Measurements from ENCODE around the gene HSPD1. TPM values are rescaled to one million over a fixed set of nuclear protein-coding genes. Genes with fewer than 3 reads are reported as not detected.

HSPD1 gene
- total RNA-seq, 1 donor from 2014 or later = 136 TPM

- H3K27me3 ChIP-seq = no peaks in the 10 kb centered on the region
- DNase-seq = no peak
- H3K4me1 ChIP-seq = peaks cover 31% of the 10 kb centered on the region
- ATAC-seq = no peak
- H3K36me3 ChIP-seq = peaks cover 34% of the 10 kb centered on the region
- no peak overlapping the region for H3K27ac ChIP-seq
- H3K4me3 ChIP-seq = no peak overlapping the region
- H3K9me3 ChIP-seq = no peaks in the 10 kb centered on the region
- no peak for TF ChIP-seq CTCF (IDR thresholded peaks at IDR 0.05)
- intact Hi-C loops (cut with DNase I) = no loop called here
These were observed 2.6 kb upstream of the HSPD1 start for GRCh38 chr2:197502201-197502600.

- H3K27ac ChIP-seq = peak overlapping the region; percentile 85
- H3K4me3 ChIP-seq = peak overlapping the region; percentile 93
- ATAC-seq (peak; percentile 3), DNase-seq (no peak)
- H3K27me3 ChIP-seq = no peaks in the 10 kb centered on the region
- no peak for TF ChIP-seq CTCF (IDR thresholded peaks at IDR 0.05)
- no peaks in the 10 kb centered on the region for H3K9me3 ChIP-seq
- H3K36me3 ChIP-seq = peaks cover 50% of the 10 kb centered on the region
- intact Hi-C loops (cut with DNase I) = no loop called here
- peaks cover 32% of the 10 kb centered on the region for H3K4me1 ChIP-seq
These were observed 977 bp upstream of the HSPD1 start for GRCh38 chr2:197500503-197501131.

GRCh38 chr2:197498937-197499593, 575 bp downstream of the HSPD1 start:
- H3K27me3 ChIP-seq = no peaks in the 10 kb centered on the region
- peak overlapping the region; percentile 85 for H3K27ac ChIP-seq
- ATAC-seq = peak; percentile 23
- no peaks in the 10 kb centered on the region for H3K9me3 ChIP-seq
- peak; percentile 85 for DNase-seq
- H3K4me3 ChIP-seq = peak overlapping the region; percentile 93
- intact Hi-C loops (cut with DNase I) = no loop called here
- TF ChIP-seq CTCF (IDR thresholded peaks at IDR 0.05) = no peak
- H3K4me1 ChIP-seq = peaks cover 32% of the 10 kb centered on the region
- H3K36me3 ChIP-seq = peaks cover 53% of the 10 kb centered on the region

- intact Hi-C loops (cut with DNase I) = no loop called here
These were observed 1.3 kb downstream of the HSPD1 start for GRCh38 chr2:197498235-197498936.

GRCh38 chr2:197497326-197497725, 2.3 kb downstream of the HSPD1 start:
- Histone ChIP-seq H3K4me3 (no peak overlapping the region), H3K27ac (no peak overlapping the region), H3K27me3 (no peaks in the 10 kb centered on the region), H3K9me3 (no peaks in the 10 kb centered on the region), H3K36me3 (peaks cover 56% of the 10 kb centered on the region), H3K4me1 (peaks cover 30% of the 10 kb centered on the region)
- no peak for ATAC-seq
- no peak for TF ChIP-seq CTCF (IDR thresholded peaks at IDR 0.05)
- no peak for DNase-seq
- intact Hi-C loops (cut with DNase I) = no loop called here

More at GRCh38 chr2:197498235-197498936, 1.3 kb downstream of the HSPD1 start:
- Histone ChIP-seq H3K4me3 (peak overlapping the region; percentile 93), H3K27ac (peak overlapping the region; percentile 85), H3K9me3 (no peaks in the 10 kb centered on the region), H3K36me3 (peaks cover 53% of the 10 kb centered on the region), H3K27me3 (no peaks in the 10 kb centered on the region), H3K4me1 (peaks cover 32% of the 10 kb centered on the region)
- DNase-seq = no peak
- ATAC-seq = no peak
- no peak for TF ChIP-seq CTCF (IDR thresholded peaks at IDR 0.05)

Data from upper lobe of right lung (tissue), 1 donor.